ENCODE data around the gene HIRA. TPM values are rescaled to one million over a fixed set of nuclear protein-coding genes. Genes with fewer than 3 reads are reported as not detected.
A peak's percentile ranks its signal among the peaks of the same experiment; 100 is the strongest.

HIRA gene
- polyA plus RNA-seq, 6 donors from 2014 or later = 4.9 to 13.3 (median 10.4) TPM

GRCh38 chr22:19395276-19395675 is 36.3 kb downstream of the HIRA start:
- DNase-seq (no peak), ATAC-seq (ENCODE audit: low read depth in 2 of 2) (no peak)
- Mint-ChIP-seq H3K4me3 (no peak overlapping the region), H3K4me1 (no peaks in the 10 kb centered on the region), H3K36me3 (peaks cover 9 to 17% of the 10 kb centered on the region in 2 donors), H3K27ac (peak overlapping the region in 2 of 6 donors; percentile 14 to 75), H3K27me3 (no peaks in the 10 kb centered on the region), H3K9me3 (no peaks in the 10 kb centered on the region)

- peak overlapping the region in 1 of 6 donors; percentile 90 for H3K27ac Mint-ChIP-seq
- H3K9me3 Mint-ChIP-seq = no peaks in the 10 kb centered on the region
- H3K4me1 Mint-ChIP-seq = no peaks in the 10 kb centered on the region
- ATAC-seq (ENCODE audit: low read depth in 2 of 2) = no peak
- H3K4me3 Mint-ChIP-seq = no peak overlapping the region
- peaks cover 9 to 23% of the 10 kb centered on the region in 2 donors for H3K36me3 Mint-ChIP-seq
- no peaks in the 10 kb centered on the region for H3K27me3 Mint-ChIP-seq
- no peak for DNase-seq
These were observed 37.1 kb downstream of the HIRA start for GRCh38 chr22:19394274-19395050.

GRCh38 chr22:19393704-19394103 is 37.8 kb downstream of the HIRA start:
- peaks cover 9 to 24% of the 10 kb centered on the region in 2 donors for H3K36me3 Mint-ChIP-seq
- H3K27ac Mint-ChIP-seq = peak overlapping the region in 1 of 6 donors; percentile 15
- no peak overlapping the region for H3K4me3 Mint-ChIP-seq
- H3K27me3 Mint-ChIP-seq = no peaks in the 10 kb centered on the region
- DNase-seq = no peak
- no peaks in the 10 kb centered on the region for H3K4me1 Mint-ChIP-seq
- no peaks in the 10 kb centered on the region for H3K9me3 Mint-ChIP-seq
- no peak for ATAC-seq (ENCODE audit: low read depth in 2 of 2)

- ATAC-seq (ENCODE audit: low read depth in 2 of 2) = no peak
- no peaks in the 10 kb centered on the region for H3K27me3 Mint-ChIP-seq
- H3K36me3 Mint-ChIP-seq = peaks cover 13 to 25% of the 10 kb centered on the region in 2 donors
- peaks cover 0 to 3% (median 0%) of the 10 kb centered on the region in 3 donors for H3K4me1 Mint-ChIP-seq
- no peak overlapping the region for H3K4me3 Mint-ChIP-seq
- H3K27ac Mint-ChIP-seq = peak overlapping the region in 1 of 6 donors; percentile 47
- no peaks in the 10 kb centered on the region for H3K9me3 Mint-ChIP-seq
- DNase-seq = no peak
These were observed 44.0 kb downstream of the HIRA start for GRCh38 chr22:19387575-19387974.

GRCh38 chr22:19387038-19387437 is 44.5 kb downstream of the HIRA start:
- Mint-ChIP-seq H3K9me3 (no peaks in the 10 kb centered on the region), H3K27ac (no peak overlapping the region), H3K36me3 (peaks cover 18 to 30% of the 10 kb centered on the region in 2 donors), H3K27me3 (no peaks in the 10 kb centered on the region), H3K4me3 (no peak overlapping the region), H3K4me1 (peaks cover 0 to 3% (median 0%) of the 10 kb centered on the region in 3 donors)
- ATAC-seq (ENCODE audit: low read depth in 2 of 2) (no peak), DNase-seq (no peak)

GRCh38 chr22:19386248-19386647 is 45.3 kb downstream of the HIRA start:
- Mint-ChIP-seq H3K4me3 (no peak overlapping the region), H3K27ac (peak overlapping the region in 1 of 6 donors; percentile 24), H3K27me3 (no peaks in the 10 kb centered on the region), H3K36me3 (peaks cover 20 to 29% of the 10 kb centered on the region in 2 donors), H3K4me1 (peaks cover 0 to 3% (median 0%) of the 10 kb centered on the region in 3 donors), H3K9me3 (no peaks in the 10 kb centered on the region)
- no peak for DNase-seq
- no peak for ATAC-seq (ENCODE audit: low read depth in 2 of 2)

- H3K27me3 Mint-ChIP-seq = no peaks in the 10 kb centered on the region
- peak overlapping the region in 2 of 6 donors; percentile 24 to 92 for H3K27ac Mint-ChIP-seq
- no peak overlapping the region for H3K4me3 Mint-ChIP-seq
- peaks cover 20 to 26% of the 10 kb centered on the region in 2 donors for H3K36me3 Mint-ChIP-seq
- DNase-seq = no peak
- ATAC-seq (ENCODE audit: low read depth in 2 of 2) = no peak
- H3K9me3 Mint-ChIP-seq = no peaks in the 10 kb centered on the region
- H3K4me1 Mint-ChIP-seq = peaks cover 0 to 3% (median 0%) of the 10 kb centered on the region in 3 donors
These were observed 46.2 kb downstream of the HIRA start for GRCh38 chr22:19385221-19385906.

- Mint-ChIP-seq H3K9me3 (no peaks in the 10 kb centered on the region), H3K36me3 (peaks cover 20 to 22% of the 10 kb centered on the region in 2 donors), H3K4me1 (peaks cover 0 to 3% (median 0%) of the 10 kb centered on the region in 3 donors), H3K27ac (peak overlapping the region in 1 of 6 donors; percentile 33), H3K27me3 (no peaks in the 10 kb centered on the region), H3K4me3 (no peak overlapping the region)
- ATAC-seq (ENCODE audit: low read depth in 2 of 2) = no peak
- DNase-seq = no peak
These were observed 48.2 kb downstream of the HIRA start for GRCh38 chr22:19383292-19383691.

GRCh38 chr22:19382240-19382639 is 49.3 kb downstream of the HIRA start:
- ATAC-seq (ENCODE audit: low read depth in 2 of 2) = no peak
- DNase-seq = no peak
- Mint-ChIP-seq H3K36me3 (peaks cover 20 to 22% of the 10 kb centered on the region in 2 donors), H3K27ac (peak overlapping the region in 3 of 6 donors; percentile 23 to 49 (median 47)), H3K4me3 (no peak overlapping the region), H3K9me3 (no peaks in the 10 kb centered on the region), H3K4me1 (peaks cover 0 to 3% (median 0%) of the 10 kb centered on the region in 3 donors), H3K27me3 (no peaks in the 10 kb centered on the region)

GRCh38 chr22:19378344-19378674 is 53.2 kb downstream of the HIRA start:
- H3K4me3 Mint-ChIP-seq = no peak overlapping the region
- peak overlapping the region in 1 of 6 donors; percentile 47 for H3K27ac Mint-ChIP-seq
- no peak for ATAC-seq (ENCODE audit: low read depth in 2 of 2)
- no peak for DNase-seq
- peaks cover 0 to 5% (median 0%) of the 10 kb centered on the region in 3 donors for H3K4me1 Mint-ChIP-seq
- H3K36me3 Mint-ChIP-seq = peaks cover 28 to 37% of the 10 kb centered on the region in 2 donors
- H3K9me3 Mint-ChIP-seq = no peaks in the 10 kb centered on the region
- no peaks in the 10 kb centered on the region for H3K27me3 Mint-ChIP-seq

GRCh38 chr22:19377565-19378343 is 53.8 kb downstream of the HIRA start:
- peaks cover 0 to 5% (median 0%) of the 10 kb centered on the region in 3 donors for H3K4me1 Mint-ChIP-seq
- H3K36me3 Mint-ChIP-seq = peaks cover 27 to 37% of the 10 kb centered on the region in 2 donors
- H3K27ac Mint-ChIP-seq = no peak overlapping the region
- ATAC-seq (ENCODE audit: low read depth in 2 of 2) = no peak
- H3K27me3 Mint-ChIP-seq = no peaks in the 10 kb centered on the region
- no peak for DNase-seq
- no peak overlapping the region for H3K4me3 Mint-ChIP-seq
- H3K9me3 Mint-ChIP-seq = no peaks in the 10 kb centered on the region

GRCh38 chr22:19376971-19377370 is 54.6 kb downstream of the HIRA start:
- DNase-seq = no peak
- ATAC-seq (ENCODE audit: low read depth in 2 of 2) = no peak
- peak overlapping the region in 2 of 6 donors; percentile 24 to 39 for H3K27ac Mint-ChIP-seq
- no peak overlapping the region for H3K4me3 Mint-ChIP-seq
- peaks cover 0 to 5% (median 0%) of the 10 kb centered on the region in 3 donors for H3K4me1 Mint-ChIP-seq
- no peaks in the 10 kb centered on the region for H3K27me3 Mint-ChIP-seq
- no peaks in the 10 kb centered on the region for H3K9me3 Mint-ChIP-seq
- peaks cover 20 to 30% of the 10 kb centered on the region in 2 donors for H3K36me3 Mint-ChIP-seq

GRCh38 chr22:19376247-19376646 is 55.3 kb downstream of the HIRA start:
- H3K27me3 Mint-ChIP-seq = no peaks in the 10 kb centered on the region
- peaks cover 19 to 30% of the 10 kb centered on the region in 2 donors for H3K36me3 Mint-ChIP-seq
- H3K4me1 Mint-ChIP-seq = peaks cover 0 to 5% (median 0%) of the 10 kb centered on the region in 3 donors
- no peak for DNase-seq
- peak overlapping the region in 5 of 6 donors; percentile 2 to 97 (median 39) for H3K27ac Mint-ChIP-seq
- no peak for ATAC-seq (ENCODE audit: low read depth in 2 of 2)
- H3K4me3 Mint-ChIP-seq = no peak overlapping the region
- no peaks in the 10 kb centered on the region for H3K9me3 Mint-ChIP-seq
